ENCODE measurements around the gene SEC14L2.
"Not testable (repeated sequence)": the region's sequence is repeated elsewhere in the genome, so short reads cannot be mapped to it uniquely, and the experiment has no call there.

Gene SEC14L2

DNA sequence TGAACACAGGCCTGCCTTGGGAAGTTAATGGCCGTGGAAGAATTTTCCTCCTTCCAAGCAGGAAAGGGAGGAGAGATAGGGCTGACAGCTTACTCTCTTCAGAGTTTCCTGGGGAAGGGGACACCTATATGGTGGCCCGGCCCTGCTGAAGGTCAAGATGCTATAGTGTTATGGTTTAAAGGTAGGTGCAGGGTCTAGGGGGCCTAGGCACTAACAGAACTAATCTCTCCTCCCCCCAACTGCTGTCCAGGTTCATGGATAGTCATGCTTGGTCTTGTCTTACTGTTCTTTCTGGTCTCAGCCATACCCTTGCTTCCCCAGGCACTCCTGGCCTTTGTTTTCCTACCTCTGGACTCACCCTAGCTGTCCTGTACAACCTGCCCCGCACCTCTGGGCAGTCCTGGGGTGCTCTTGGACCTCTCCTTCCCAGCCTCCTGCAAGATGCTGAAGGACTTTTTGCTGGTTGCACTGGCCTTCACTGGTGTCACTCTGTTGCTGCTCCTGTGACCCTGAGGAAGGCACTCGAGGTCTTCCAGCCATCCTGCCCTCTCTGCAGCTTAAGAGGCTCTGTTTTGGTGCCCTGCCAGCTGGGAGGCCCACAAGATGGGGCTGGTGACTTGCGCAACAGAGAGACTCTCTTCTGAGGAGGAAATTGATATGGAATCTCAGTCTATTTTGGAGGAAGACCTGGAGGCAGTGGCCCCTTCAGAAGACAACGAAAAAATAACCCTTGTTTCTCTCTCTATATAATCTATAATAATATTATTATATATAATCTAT, 57.1 kb downstream of the SEC14L2 start:
- Histone ChIP-seq H3K4me3 (ENCODE audit: low read depth, low read length) (no peak overlapping the region), H3K9ac (ENCODE audit: low read depth, low read length) (no peak overlapping the region), H3K4me1 (ENCODE audit: control insufficient read depth, insufficient read depth, low read length) (no peaks in the 10 kb centered on the region), H3K27me3 (ENCODE audit: control insufficient read depth, insufficient read depth, low read length) (no peaks in the 10 kb centered on the region), H3K9me3 (ENCODE audit: control insufficient read depth, insufficient read depth, low read length) (no peaks in the 10 kb centered on the region), H3K36me3 (ENCODE audit: control insufficient read depth, insufficient read depth, low read length) (no peaks in the 10 kb centered on the region)

DNA sequence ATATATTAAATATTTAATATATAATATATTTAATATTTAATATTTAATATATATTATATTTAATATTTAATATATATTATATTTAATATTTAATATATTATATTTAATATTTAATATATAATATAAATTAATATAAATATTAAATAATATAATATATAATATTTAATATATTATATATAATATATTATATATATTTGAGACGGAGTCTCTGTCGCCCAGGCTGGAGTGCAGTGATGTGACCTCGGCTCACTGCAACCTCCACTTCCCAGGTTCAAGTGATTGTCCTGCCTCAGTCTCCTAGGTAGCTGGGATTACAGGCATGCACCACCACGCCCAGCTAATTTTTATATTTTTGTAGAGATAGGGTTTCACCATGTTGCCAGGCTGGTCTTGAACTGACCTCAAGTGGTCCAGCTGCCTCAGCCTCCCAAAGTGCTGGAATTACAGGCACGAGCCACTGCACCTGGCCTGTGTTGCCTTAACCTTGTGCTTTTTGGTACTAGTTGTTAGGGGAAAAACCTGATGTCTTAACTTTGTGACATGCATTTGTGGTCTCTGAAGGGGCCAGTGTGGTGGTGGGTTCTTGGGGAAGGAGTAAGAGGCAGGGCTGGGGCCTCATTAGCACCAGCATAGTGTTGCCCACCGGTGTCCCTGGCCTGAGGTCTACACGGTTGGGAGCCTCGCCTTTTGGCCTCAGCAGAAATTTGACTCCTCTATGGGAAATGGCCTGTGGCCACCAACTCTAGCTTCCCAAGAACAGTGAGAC, 58.4 kb downstream of the SEC14L2 start:
- Histone ChIP-seq H3K9ac (ENCODE audit: low read depth, low read length) (no peak overlapping the region), H3K27me3 (ENCODE audit: control insufficient read depth, insufficient read depth, low read length) (no peaks in the 10 kb centered on the region)

GRCh38 chr22:30457981-30458380, 61.2 kb downstream of the SEC14L2 start:
- H3K9ac ChIP-seq (ENCODE audit: low read depth, low read length) = no peak overlapping the region
- H3K9me3 ChIP-seq (ENCODE audit: control insufficient read depth, insufficient read depth, low read length) = no peaks in the 10 kb centered on the region
- H3K36me3 ChIP-seq (ENCODE audit: control insufficient read depth, insufficient read depth, low read length) = no peaks in the 10 kb centered on the region
- no peak overlapping the region for H3K4me3 ChIP-seq (ENCODE audit: low read depth, low read length)
- no peaks in the 10 kb centered on the region for H3K4me1 ChIP-seq (ENCODE audit: control insufficient read depth, insufficient read depth, low read length)
- H3K27me3 ChIP-seq (ENCODE audit: control insufficient read depth, insufficient read depth, low read length) = no peaks in the 10 kb centered on the region

More for the DNA sequence above, 58.4 kb downstream of the SEC14L2 start:
- no peaks in the 10 kb centered on the region for H3K4me1 ChIP-seq (ENCODE audit: control insufficient read depth, insufficient read depth, low read length)
- no peak overlapping the region for H3K4me3 ChIP-seq (ENCODE audit: low read depth, low read length)
- no peaks in the 10 kb centered on the region for H3K9me3 ChIP-seq (ENCODE audit: control insufficient read depth, insufficient read depth, low read length)
- no peaks in the 10 kb centered on the region for H3K36me3 ChIP-seq (ENCODE audit: control insufficient read depth, insufficient read depth, low read length)

GRCh38 chr22:30459181-30460052, 62.6 kb downstream of the SEC14L2 start:
- Histone ChIP-seq H3K36me3 (ENCODE audit: control insufficient read depth, insufficient read depth, low read length) (no peaks in the 10 kb centered on the region), H3K27me3 (ENCODE audit: control insufficient read depth, insufficient read depth, low read length) (no peaks in the 10 kb centered on the region), H3K9ac (ENCODE audit: low read depth, low read length) (no peak overlapping the region), H3K4me3 (ENCODE audit: low read depth, low read length) (no peak overlapping the region), H3K9me3 (ENCODE audit: control insufficient read depth, insufficient read depth, low read length) (no peaks in the 10 kb centered on the region), H3K4me1 (ENCODE audit: control insufficient read depth, insufficient read depth, low read length) (no peaks in the 10 kb centered on the region)

GRCh38 chr22:30460147-30460546, 63.3 kb downstream of the SEC14L2 start:
- Histone ChIP-seq H3K9ac (ENCODE audit: low read depth, low read length) (no peak overlapping the region), H3K27me3 (ENCODE audit: control insufficient read depth, insufficient read depth, low read length) (peaks cover 6% of the 10 kb centered on the region), H3K36me3 (ENCODE audit: control insufficient read depth, insufficient read depth, low read length) (no peaks in the 10 kb centered on the region), H3K9me3 (ENCODE audit: control insufficient read depth, insufficient read depth, low read length) (no peaks in the 10 kb centered on the region), H3K4me3 (ENCODE audit: low read depth, low read length) (no peak overlapping the region), H3K4me1 (ENCODE audit: control insufficient read depth, insufficient read depth, low read length) (no peaks in the 10 kb centered on the region)

DNA sequence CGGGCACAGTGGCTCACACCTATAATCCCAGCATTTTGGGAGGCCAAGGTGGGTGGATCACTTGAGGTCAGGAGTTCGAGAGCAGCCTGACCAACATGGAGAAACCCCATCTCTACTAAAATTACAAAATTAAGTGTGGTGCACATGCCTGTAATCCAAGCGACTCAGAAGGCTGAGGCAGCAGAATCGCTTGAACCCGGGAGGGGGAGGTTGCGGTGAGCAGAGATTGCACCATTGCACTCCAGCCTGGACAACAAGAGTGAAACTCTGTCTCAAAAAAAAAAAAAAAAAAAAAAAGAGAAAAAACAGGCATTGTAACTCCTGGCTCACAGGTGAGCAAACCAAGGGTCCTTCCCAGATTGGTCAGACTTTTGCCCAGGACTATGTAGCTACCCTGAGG, 63.7 kb downstream of the SEC14L2 start:
- H3K4me3 ChIP-seq (ENCODE audit: low read depth, low read length); H3K4me1 ChIP-seq (ENCODE audit: control insufficient read depth, insufficient read depth, low read length); H3K36me3 ChIP-seq (ENCODE audit: control insufficient read depth, insufficient read depth, low read length); H3K9ac ChIP-seq (ENCODE audit: low read depth, low read length); H3K27me3 ChIP-seq (ENCODE audit: control insufficient read depth, insufficient read depth, low read length); H3K9me3 ChIP-seq (ENCODE audit: control insufficient read depth, insufficient read depth, low read length): not testable (repeated sequence)

GRCh38 chr22:30469165-30469564, 72.3 kb downstream of the SEC14L2 start:
- Histone ChIP-seq H3K4me3 (ENCODE audit: low read depth, low read length) (no peak overlapping the region), H3K36me3 (ENCODE audit: control insufficient read depth, insufficient read depth, low read length) (no peaks in the 10 kb centered on the region), H3K9me3 (ENCODE audit: control insufficient read depth, insufficient read depth, low read length) (no peaks in the 10 kb centered on the region), H3K9ac (ENCODE audit: low read depth, low read length) (no peak overlapping the region), H3K4me1 (ENCODE audit: control insufficient read depth, insufficient read depth, low read length) (no peaks in the 10 kb centered on the region), H3K27me3 (ENCODE audit: control insufficient read depth, insufficient read depth, low read length) (peaks cover 6% of the 10 kb centered on the region)

GRCh38 chr22:30470655-30471054, 73.8 kb downstream of the SEC14L2 start:
- Histone ChIP-seq H3K9ac (ENCODE audit: low read depth, low read length) (no peak overlapping the region), H3K9me3 (ENCODE audit: control insufficient read depth, insufficient read depth, low read length) (no peaks in the 10 kb centered on the region), H3K27me3 (ENCODE audit: control insufficient read depth, insufficient read depth, low read length) (no peaks in the 10 kb centered on the region), H3K4me3 (ENCODE audit: low read depth, low read length) (no peak overlapping the region), H3K36me3 (ENCODE audit: control insufficient read depth, insufficient read depth, low read length) (no peaks in the 10 kb centered on the region), H3K4me1 (ENCODE audit: control insufficient read depth, insufficient read depth, low read length) (no peaks in the 10 kb centered on the region)

DNA sequence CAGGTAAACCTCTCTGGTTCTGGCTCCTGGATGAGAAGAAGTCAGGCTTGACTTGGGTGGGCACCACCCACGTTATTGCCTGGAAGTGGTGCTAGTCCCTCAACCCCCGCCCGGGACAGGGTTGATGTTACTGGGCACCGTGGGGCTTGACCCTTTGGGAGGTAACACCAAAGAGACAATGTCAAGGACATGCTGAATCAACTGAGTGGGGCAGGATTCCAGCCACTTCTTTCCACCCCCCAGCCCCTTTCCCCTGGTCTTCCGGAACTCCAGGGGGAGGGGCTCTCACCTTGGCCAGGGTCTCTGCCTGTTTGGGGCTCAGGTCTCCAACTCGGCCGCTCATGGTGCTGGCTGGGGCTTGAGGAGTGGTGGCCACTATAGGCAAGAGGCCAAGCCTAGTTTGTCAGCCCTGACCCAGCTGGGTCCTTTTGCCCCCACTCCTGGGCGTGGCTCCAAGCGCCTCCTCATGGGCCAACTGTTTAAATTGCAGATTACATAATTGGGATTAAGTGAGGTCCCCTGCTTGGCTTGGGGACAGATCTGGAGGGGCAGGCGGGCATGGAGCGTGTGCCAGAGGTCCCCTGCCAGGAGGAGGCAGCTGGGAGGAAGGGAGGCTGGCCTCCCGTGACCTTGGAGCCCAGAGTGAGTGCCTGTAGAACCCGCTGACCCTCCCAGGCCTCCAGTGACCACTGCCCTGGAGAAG, 74.9 kb downstream of the SEC14L2 start, which contains the start of gene SEC14L3:
TSS of gene SEC14L3 (minus strand) at position 402 of the 703 bp plus-strand sequence. CDS start at position 343, 59 bp downstream.
- H3K9ac ChIP-seq (ENCODE audit: low read depth, low read length) = no peak within 1 kb of the TSS
- H3K4me1 ChIP-seq (ENCODE audit: control insufficient read depth, insufficient read depth, low read length) = no peaks in the 10 kb centered on the region
- no peaks in the 10 kb centered on the region for H3K9me3 ChIP-seq (ENCODE audit: control insufficient read depth, insufficient read depth, low read length)
- no peak within 1 kb of the TSS for H3K4me3 ChIP-seq (ENCODE audit: low read depth, low read length)
- H3K36me3 ChIP-seq (ENCODE audit: control insufficient read depth, insufficient read depth, low read length) = no peaks in the 10 kb centered on the region
- H3K27me3 ChIP-seq (ENCODE audit: control insufficient read depth, insufficient read depth, low read length) = no peaks in the 10 kb centered on the region

GRCh38 chr22:30472994-30473720, 76.3 kb downstream of the SEC14L2 start:
- Histone ChIP-seq H3K4me3 (ENCODE audit: low read depth, low read length) (no peak overlapping the region), H3K4me1 (ENCODE audit: control insufficient read depth, insufficient read depth, low read length) (no peaks in the 10 kb centered on the region)

More at GRCh38 chr22:30472994-30473720, 76.3 kb downstream of the SEC14L2 start:
- Histone ChIP-seq H3K9ac (ENCODE audit: low read depth, low read length) (no peak overlapping the region), H3K9me3 (ENCODE audit: control insufficient read depth, insufficient read depth, low read length) (no peaks in the 10 kb centered on the region), H3K27me3 (ENCODE audit: control insufficient read depth, insufficient read depth, low read length) (no peaks in the 10 kb centered on the region), H3K36me3 (ENCODE audit: control insufficient read depth, insufficient read depth, low read length) (no peaks in the 10 kb centered on the region)

All from iPS-15b (cell line).